ENCODE measurements around the gene RIC8B. TPM values are rescaled to one million over a fixed set of nuclear protein-coding genes. Genes with fewer than 3 reads are reported as not detected.
"Not testable (repeated sequence)": the region's sequence is repeated elsewhere in the genome, so short reads cannot be mapped to it uniquely, and the experiment has no call there.

The RIC8B gene, protein sequence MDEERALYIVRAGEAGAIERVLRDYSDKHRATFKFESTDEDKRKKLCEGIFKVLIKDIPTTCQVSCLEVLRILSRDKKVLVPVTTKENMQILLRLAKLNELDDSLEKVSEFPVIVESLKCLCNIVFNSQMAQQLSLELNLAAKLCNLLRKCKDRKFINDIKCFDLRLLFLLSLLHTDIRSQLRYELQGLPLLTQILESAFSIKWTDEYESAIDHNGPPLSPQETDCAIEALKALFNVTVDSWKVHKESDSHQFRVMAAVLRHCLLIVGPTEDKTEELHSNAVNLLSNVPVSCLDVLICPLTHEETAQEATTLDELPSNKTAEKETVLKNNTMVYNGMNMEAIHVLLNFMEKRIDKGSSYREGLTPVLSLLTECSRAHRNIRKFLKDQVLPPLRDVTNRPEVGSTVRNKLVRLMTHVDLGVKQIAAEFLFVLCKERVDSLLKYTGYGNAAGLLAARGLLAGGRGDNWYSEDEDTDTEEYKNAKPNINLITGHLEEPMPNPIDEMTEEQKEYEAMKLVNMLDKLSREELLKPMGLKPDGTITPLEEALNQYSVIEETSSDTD
- 10 to 100 TPM; 17.6 to 27.8 (median 20.0) TPM for total RNA-seq
- polyA plus RNA-seq = 1 to 10 TPM; 5.3 to 6.0 (median 5.6) TPM

- H3K4me3 ChIP-seq = peak within 1 kb of the TSS; percentile 77 to 97 (median 83)
- peak within 1 kb of the TSS; percentile 92 to 94 (median 92) for H3K27ac ChIP-seq
- WGBS, 2 donors = 0 to 1% methylated on average over 66 of the region's 66 CpGs
- DNase-seq = peak; percentile 98
- H3K9me3 ChIP-seq = no peaks in the 10 kb centered on the region
- H3K4me1 ChIP-seq = peaks cover 0 to 22% (median 13%) of the 10 kb centered on the region in 4 donors
- no peaks in the 10 kb centered on the region for H3K36me3 ChIP-seq
- peak; percentile 79 to 94 (median 93) for TF ChIP-seq POLR2AphosphoS5 (IDR thresholded peaks at IDR 0.05)
- peak in 2 of 4 donors; percentile 38 to 78 for TF ChIP-seq EP300 (IDR thresholded peaks at IDR 0.05)
- peak; percentile 77 to 83 for TF ChIP-seq POLR2A (IDR thresholded peaks at IDR 0.05)
- TF ChIP-seq CTCF (IDR thresholded peaks at IDR 0.05) = no peak
- intact Hi-C loops (cut with DNase I) = loop anchor here (1.0 to 10.0 kb wide), 5 partner anchors 68 to 472 kb away; partner anchors contain the start of genes POLR3B, TCP11L2 and TMEM263
- H3K27me3 ChIP-seq = no peaks in the 10 kb centered on the region
These were observed at the start of gene RIC8B for GRCh38 chr12:106774005-106774807. Gene RIC8B, plus strand, starts transcription at chr12:106774682. Its CDS starts 64 bp downstream, at chr12:106774746.

DNA sequence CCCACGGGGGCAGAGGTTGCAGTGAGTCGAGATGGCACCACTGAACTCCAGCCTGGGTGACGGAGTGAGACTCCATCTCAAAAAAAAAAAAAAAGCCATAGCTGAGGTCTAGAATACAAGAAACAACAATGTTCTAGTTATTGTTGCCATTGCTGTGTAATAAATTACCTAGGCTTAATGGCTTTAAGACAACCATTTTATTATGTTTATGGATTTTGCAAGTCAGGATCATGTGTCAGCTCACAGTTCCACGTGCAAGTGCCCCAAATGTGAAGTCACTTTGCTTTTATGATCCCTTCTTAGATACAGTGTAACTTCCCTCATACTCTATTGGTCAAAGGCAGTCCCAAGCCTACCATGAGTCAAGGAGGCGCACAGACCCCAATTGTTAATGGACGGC, 49.5 kb upstream of the RIC8B start:
- DNase-seq = no peak
- TF ChIP-seq POLR2A (IDR thresholded peaks at IDR 0.05) = no peak
- no peak for TF ChIP-seq CTCF (IDR thresholded peaks at IDR 0.05)
- TF ChIP-seq POLR2AphosphoS5 (IDR thresholded peaks at IDR 0.05) = no peak
- no peak for TF ChIP-seq EP300 (IDR thresholded peaks at IDR 0.05)
- no peaks in the 10 kb centered on the region for H3K27me3 ChIP-seq
- H3K27ac ChIP-seq = no peak overlapping the region
- 85 to 87% methylated on average over 6 of the region's 6 CpGs for WGBS, 2 donors
- no peaks in the 10 kb centered on the region for H3K9me3 ChIP-seq
- intact Hi-C loops (cut with DNase I) = no loop called here
- no peaks in the 10 kb centered on the region for H3K36me3 ChIP-seq
- no peak overlapping the region for H3K4me3 ChIP-seq
- no peaks in the 10 kb centered on the region for H3K4me1 ChIP-seq

- H3K27me3 ChIP-seq; H3K27ac ChIP-seq; H3K36me3 ChIP-seq; H3K4me3 ChIP-seq; DNase-seq; H3K4me1 ChIP-seq; intact Hi-C loops (cut with DNase I); H3K9me3 ChIP-seq: not testable (repeated sequence)
- 87 to 93% methylated on average over 5 of the region's 5 CpGs for WGBS, 2 donors
These were observed 47.8 kb upstream of the RIC8B start for GRCh38 chr12:106726603-106727202.

DNA sequence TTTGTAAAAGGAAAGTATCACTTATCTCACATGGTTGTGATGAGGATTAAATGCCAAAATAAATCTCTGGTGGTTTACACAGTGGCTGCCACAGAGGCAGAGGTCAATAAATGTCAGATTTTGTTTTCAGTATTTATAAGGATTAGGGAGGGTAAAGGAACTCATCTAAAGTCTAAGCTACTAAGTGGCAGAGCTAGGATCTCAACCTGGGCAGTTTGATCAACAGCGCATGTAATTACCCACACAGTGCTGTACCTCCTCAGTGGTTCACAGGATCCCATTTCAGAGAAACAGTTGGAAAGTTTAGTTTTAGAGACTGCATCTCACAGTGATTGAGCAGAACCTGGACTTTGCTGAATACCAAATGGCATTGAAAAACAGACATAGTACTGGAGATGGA, 44.9 kb upstream of the RIC8B start:
- no peak overlapping the region for H3K27ac ChIP-seq

More for the DNA sequence above, 44.9 kb upstream of the RIC8B start:
- H3K4me3 ChIP-seq = no peak overlapping the region
- DNase-seq = no peak
- intact Hi-C loops (cut with DNase I) = no loop called here
- no peaks in the 10 kb centered on the region for H3K9me3 ChIP-seq
- no peaks in the 10 kb centered on the region for H3K36me3 ChIP-seq
- TF ChIP-seq CTCF (IDR thresholded peaks at IDR 0.05) = no peak
- TF ChIP-seq POLR2A (IDR thresholded peaks at IDR 0.05) = no peak
- no peak for TF ChIP-seq POLR2AphosphoS5 (IDR thresholded peaks at IDR 0.05)
- TF ChIP-seq EP300 (IDR thresholded peaks at IDR 0.05) = no peak
- 97 to 98% methylated on average over 1 of the region's 1 CpG for WGBS, 2 donors
- no peaks in the 10 kb centered on the region for H3K4me1 ChIP-seq
- no peaks in the 10 kb centered on the region for H3K27me3 ChIP-seq

Measured in sigmoid colon (tissue), 7 donors.